ENCODE measurements around the gene ABHD2.
"Not testable (repeated sequence)": the region's sequence is repeated elsewhere in the genome, so short reads cannot be mapped to it uniquely, and the experiment has no call there.

Gene ABHD2

GRCh38 chr15:89087830-89088604 is at the start of gene ABHD2:
TSS of gene ABHD2 (plus strand) at chr15:89088456. CDS start at chr15:89116328, 27,872 bp downstream.
- DNase-seq (ENCODE audit: low spot score): peak; percentile 100

DNA sequence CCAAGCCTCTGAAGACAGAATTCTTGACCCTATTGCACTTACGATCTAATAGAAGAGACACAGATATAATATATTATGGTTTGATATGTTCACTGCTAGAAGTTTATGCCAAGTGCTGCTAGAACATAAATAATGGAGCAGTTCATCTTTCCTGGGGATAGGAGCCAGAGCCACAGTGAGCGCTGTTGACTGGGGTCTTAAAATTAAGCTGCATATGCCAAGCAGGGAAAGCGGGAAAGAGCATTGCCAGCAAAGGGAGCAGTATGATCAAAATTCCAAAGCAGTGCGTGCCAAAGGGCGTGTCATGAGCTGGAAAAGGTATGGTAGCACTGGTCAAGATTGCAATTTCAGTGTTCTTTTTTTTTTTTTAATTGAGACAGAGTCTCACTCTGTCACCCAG is 49.1 kb upstream of the ABHD2 start:
- no peak for DNase-seq (ENCODE audit: low spot score)

GRCh38 chr15:89041507-89041906 is 46.7 kb upstream of the ABHD2 start:
- no peak for DNase-seq (ENCODE audit: low spot score)

DNA sequence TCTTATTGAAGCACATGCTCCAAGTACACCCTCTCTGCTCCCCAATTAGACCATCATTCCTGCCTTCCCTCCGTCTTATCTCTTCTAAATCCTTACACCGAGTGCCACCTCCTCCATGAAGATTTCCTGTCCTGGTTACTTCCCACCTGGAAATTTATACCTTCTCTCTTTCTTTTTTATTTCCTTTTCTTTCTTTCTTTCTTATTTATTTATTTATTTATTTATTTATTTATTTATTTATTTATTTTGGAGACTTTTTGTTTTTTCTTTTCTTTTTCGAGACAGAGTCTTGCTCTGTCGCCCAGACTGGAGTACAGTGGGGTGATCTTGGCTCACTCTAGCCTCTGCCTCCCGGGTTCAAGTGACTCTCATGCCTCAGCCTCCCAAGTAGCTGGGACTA is 45.9 kb upstream of the ABHD2 start:
- no peak for DNase-seq (ENCODE audit: low spot score)

DNA sequence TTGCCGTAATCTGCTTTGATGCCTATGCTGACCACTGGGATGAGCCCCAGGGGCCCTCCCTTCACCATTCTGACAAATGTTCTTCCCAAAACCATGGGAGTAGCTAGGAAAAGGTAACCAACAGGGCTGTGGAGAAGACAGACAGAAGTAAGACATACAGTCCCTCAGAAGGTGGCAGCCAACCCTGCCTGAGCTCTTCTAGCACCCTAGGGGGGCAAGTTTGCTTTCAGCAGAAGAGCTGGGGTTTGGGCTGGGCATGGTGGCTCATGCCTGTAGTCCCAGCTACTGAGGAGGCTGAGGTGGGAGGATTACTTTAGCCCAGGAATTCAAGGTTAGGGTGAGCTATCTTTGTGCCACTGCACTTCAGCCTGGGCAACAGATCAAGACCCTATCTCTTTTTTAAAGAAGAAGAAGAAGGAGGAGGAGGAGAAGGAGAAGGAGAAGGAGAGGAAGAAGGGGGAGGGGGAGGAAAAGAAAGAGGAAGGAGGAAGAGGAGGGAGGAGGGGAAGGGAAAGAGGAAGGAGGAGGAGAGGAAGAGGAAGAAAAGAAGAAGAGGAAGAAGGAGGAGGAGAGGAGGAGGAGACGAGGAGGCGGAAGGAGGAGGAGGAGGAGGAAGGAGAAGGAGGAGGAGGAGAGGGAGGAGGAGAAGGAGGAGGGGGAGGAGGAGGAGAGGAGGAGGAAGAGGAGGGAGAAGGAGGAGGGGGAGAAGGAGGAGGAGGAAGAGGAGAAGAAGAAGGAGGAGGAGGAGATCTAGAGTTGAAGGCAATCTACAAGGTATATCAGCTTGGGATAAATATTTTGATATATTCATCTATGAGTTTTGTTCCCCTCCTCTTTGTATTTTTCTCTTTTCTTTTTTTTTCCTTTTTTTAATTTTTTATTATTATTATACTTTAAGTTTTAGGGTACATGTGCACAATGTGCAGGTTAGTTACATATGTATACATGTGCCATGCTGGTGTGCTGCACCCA is 44.9 kb upstream of the ABHD2 start:
- DNase-seq (ENCODE audit: low spot score): no peak

DNA sequence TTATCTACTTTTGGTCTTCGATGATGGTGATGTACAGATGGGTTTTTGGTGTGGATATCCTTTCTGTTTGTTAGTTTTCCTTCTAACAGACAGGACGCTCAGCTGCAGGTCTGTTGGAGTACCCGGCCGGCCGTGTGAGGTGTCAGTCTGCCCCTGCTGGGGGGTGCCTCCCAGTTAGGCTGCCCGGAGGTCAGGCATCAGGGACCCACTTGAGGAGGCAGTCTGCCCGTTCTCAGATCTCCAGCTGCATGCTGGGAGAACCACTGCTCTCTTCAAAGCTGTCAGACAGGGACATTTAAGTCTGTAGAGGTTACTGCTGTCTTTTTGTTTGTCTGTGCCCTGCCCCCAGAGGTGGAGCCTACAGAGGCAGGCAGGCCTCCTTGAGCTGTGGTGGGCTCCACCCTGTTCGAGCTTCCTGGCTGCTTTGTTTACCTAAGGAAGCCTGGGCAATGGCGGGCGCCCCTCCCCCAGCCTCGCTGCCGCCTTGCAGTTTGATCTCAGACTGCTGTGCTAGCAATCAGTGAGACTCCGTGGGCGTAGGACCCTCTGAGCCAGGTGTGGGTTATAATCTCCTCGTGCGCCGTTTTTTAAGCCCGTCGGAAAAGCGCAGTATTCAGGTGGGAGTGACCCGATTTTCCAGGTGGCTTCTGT is 39.1 kb upstream of the ABHD2 start:
- not testable (repeated sequence) for DNase-seq (ENCODE audit: low spot score)

GRCh38 chr15:89051875-89052274 is 36.4 kb upstream of the ABHD2 start:
- no peak for DNase-seq (ENCODE audit: low spot score)

DNA sequence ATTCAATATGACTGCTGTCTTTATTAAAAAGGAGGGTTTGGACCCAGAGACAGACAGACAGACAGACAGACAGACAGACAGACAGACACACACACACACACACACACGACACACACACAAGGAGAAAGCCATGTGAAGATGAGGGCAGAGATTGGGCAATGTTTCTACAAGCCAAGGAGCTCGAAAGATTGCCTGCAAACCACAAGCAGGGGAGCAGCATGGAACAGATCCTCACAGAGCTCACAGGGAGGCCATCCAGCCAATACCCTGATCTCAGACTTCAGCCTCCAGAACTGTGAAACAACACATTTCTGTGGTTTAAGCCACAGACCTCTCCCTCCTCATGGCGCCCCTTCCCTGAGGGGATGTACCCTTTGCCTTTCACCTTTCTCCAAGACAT is 35.8 kb upstream of the ABHD2 start:
- no peak for DNase-seq (ENCODE audit: low spot score)

DNA sequence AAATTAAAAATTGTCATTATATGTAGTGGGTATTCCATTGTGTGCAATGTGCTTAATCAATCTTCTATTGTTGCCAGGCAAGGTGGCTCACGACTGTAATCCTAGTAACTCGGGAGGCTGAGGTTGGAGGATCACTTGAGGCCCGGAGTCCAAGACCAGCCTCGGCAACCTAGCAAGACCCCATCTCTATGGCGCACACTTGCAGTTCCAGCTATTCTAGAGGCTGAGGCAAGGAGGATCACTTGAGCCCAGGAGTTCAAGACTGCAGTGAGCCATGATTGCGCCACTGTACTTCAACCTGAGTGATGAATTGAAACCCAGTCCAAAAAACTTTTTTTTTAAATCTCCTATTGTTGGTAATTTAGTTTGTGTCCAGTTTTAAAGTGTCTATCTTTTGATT is 33.4 kb upstream of the ABHD2 start:
- DNase-seq (ENCODE audit: low spot score): no peak

DNA sequence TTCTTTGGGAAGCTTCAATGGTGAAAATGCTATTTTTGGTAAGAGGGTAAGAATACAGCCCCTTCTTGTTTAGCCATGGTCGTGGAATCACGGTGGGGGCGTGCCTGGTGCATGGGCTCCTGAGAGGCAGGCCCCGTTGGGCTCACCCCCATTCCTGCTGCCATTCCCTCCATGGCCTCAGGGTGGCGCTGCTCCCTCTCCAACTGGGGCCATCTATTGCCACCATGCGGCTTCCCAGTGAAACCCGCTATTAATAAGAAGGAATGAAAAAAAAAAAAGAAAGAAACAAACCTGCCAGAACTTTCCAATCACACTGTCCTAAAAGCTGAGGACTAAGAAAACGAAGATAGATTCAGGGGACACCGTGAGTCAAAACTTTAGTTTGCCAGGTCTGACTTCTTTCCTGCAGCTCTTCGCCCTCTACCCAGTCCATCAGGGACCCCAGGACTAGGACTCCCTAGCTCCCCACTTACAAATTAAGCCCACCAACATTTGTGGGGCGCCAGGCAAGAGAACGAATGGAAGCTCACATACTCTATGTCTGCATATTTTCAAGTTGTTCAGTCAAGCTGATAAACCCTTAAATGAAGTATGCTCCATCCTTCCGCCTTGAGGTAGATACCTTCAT is 30.6 kb upstream of the ABHD2 start:
- DNase-seq (ENCODE audit: low spot score): peak; percentile 60

DNA sequence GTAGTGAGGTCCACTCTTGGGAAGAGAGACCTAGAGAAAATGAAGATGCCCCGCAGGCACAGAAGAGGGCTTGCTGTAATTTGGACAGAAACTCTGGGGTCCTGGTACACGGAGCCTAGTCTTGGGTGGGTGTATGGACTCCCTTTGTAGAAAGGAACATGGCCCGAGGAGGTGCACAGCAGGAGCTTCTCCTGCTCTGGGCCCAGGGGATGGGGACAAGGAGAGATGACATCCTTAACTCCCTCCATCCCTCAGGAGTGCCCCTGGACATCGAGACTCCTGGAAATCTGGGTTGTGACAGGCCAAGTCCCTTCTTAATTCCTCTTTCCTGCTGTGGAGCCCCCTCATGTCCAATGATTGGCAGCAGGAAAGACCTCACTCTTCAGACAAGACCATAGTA is 29.9 kb upstream of the ABHD2 start:
- DNase-seq (ENCODE audit: low spot score): no peak

GRCh38 chr15:89058876-89059405 is 29.3 kb upstream of the ABHD2 start:
- DNase-seq (ENCODE audit: low spot score): no peak

GRCh38 chr15:89066280-89066679 is 22.0 kb upstream of the ABHD2 start:
- DNase-seq (ENCODE audit: low spot score): no peak

- DNase-seq (ENCODE audit: low spot score): no peak
Measured at GRCh38 chr15:89067751-89068150, 20.5 kb upstream of the ABHD2 start.

- peak; percentile 58 for DNase-seq (ENCODE audit: low spot score)
Measured at GRCh38 chr15:89068325-89068784, 19.9 kb upstream of the ABHD2 start.

DNA sequence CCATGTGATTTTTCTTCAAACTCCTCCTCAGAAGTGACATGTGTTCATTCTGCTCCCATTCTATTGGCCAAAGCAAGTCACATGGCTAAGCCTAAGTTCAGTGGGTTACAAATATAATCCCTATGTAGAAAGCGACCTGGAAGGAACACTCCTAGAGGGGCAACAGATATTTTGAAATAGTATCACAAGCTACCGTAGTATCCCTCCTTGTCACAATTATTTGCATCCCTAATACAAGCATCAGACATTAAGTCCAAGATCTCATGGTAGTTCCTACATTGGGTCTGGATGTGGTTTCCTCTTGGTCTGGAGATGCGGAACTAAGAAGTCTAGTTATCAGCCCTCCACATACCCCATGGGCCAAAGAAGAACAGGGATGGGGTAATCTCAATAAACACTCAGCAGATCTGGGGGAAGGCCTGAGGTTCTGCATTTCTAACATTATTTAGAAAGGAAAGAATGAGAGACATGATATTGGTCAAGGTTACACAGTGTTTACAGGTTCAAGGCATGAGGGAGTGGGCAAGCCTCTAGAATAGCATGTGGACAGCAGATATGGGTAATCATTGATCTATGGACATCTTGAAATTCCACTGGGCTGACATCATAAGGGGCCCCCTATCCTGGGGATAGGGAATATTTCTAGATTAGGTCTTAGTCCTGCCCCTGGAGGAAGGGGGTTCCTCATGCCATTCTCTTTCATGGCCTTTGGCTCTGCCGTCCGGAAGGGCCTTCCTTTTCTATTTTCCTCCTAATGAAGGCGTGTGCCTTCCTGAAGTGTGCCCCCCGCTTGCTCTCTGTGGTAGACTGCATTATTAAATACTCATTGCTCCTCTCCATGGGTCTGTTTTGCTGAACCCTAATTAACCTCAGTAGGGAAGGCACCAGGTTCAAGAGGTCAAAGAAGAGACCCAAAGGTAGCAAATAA is 17.8 kb upstream of the ABHD2 start:
- DNase-seq (ENCODE audit: low spot score): no peak

- peak; percentile 69 for DNase-seq (ENCODE audit: low spot score)
Measured at GRCh38 chr15:89071471-89071870, 16.8 kb upstream of the ABHD2 start.

DNA sequence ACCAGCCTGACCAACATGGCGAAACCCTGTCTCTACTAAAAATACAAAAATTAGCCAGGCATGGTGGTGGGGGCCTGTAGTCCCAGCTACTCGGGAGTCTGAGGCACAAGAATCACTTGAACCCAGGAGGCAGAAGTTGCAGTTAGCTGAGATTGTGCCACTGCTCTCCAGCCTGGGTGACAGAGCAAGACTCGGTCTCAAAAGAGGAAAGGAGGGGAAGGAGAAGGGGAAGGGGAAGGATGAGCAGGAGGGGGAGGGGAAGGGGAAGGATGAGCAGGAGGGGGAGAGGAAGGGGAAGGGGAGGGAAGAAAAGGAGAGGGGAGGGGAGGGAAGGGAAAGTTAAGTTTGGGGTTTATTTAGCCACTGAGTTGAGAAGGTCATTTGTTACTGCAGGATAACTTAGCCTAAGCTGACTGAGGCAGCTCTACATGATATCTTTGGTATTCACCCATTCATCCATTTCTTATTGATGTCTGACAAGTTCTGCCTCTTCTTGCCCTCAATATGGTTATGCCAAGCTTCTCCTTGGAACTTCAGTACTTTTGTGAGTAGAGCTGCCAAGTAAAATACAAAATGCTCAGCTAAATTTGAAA is 15.9 kb upstream of the ABHD2 start:
- no peak for DNase-seq (ENCODE audit: low spot score)

DNA sequence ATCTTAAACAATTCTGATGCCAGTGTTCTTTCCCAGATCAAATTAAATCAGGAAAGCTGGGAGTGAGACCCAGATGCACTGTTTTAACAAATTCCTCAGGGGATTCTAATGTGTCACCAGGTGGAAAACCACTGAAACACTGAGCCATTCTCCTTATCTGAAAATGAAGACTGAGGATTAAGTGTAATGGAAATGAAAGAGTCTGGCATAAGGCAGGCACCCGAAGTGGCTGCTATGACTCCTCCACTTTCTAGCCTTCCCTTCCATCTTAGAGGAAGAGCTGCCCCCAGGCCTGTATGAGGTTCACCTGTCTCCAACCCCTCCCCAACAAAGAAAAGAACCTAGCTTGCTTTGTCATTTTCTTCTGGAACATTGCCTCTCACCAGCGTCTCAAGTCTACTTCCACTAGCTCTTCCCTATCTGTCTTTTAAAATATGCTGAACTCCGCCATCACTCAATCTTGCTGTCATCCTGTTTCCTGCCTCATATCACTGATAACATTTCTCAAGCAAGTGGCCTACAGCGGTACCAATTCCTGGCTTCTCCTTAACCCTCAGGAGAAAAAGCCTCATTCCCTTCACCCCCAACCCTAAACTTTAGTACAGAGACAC is 13.7 kb upstream of the ABHD2 start:
- no peak for DNase-seq (ENCODE audit: low spot score)
